Transverse colon (tissue), 4 donors: Measurements from ENCODE around the gene FCRL6.

ENCODE experiments used
- CTCF ChIP-seq, 5 experiments: fragments of 200-600 bp in 3 of 5; fragments of 450-650 bp in 2 of 5; sonication (generic) in 3 of 5; IDR thresholded peaks; 1 replicate in 2 of 5; 2 replicates in 3 of 5; pipeline ENCODE4 v1.5.1; 2016 to 2017; ENCODE audit warnings: antibody characterized with exemption in 5 of 5, inconsistent platforms in 3 of 5, mild to moderate bottlenecking in 2 of 5, moderate library complexity in 1 of 5
- POLR2A ChIP-seq: fragments of 450-650 bp; IDR thresholded peaks from one replicate; pipeline ENCODE4 v1.6.1; 2016; ENCODE audit warnings: antibody characterized with exemption, mild to moderate bottlenecking, moderate library complexity
- POLR2AphosphoS5 ChIP-seq, 3 donors: sonication (generic); formaldehyde crosslinking; IDR thresholded peaks; one replicate each; pipeline ENCODE4 v1.6.1; 2016; ENCODE audit warnings: antibody characterized with exemption in 3 of 3

DNA sequence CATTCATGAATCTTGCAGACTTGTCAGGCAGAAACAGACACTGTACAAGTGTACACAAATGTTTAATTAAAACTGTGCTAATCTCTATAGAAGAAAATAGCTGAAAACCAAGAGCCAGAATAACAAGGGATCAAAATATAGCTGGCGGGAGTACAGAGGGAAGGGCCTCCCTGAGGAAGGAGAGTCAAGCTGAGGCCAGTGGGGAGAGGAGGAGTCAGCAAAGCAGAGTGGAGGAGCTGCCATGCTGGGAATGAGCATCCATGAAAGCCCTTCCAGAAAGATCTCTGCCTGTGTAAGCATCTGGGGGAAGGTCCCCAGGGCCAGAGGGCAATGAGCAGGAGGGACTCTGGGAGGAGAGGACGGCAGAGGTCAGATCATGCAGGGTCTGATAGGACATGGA is 39.6 kb downstream of the FCRL6 start:
- TF ChIP-seq CTCF (IDR thresholded peaks at IDR 0.05) = no peak
- TF ChIP-seq POLR2A = no peak
- TF ChIP-seq POLR2AphosphoS5 (IDR thresholded peaks at IDR 0.05) = no peak
